ENCODE results near the gene FBXL17.

- TF ChIP-seq CTCF (IDR thresholded peaks at IDR 0.05; ENCODE audit: low read depth, low read length, missing input control) (no peak), FOXA2 (IDR thresholded peaks at IDR 0.05) (no peak), RAD21 (IDR thresholded peaks at IDR 0.05) (no peak), JUND (IDR thresholded peaks at IDR 0.05) (no peak), REST (IDR thresholded peaks at IDR 0.05) (no peak), SP1 (IDR thresholded peaks at IDR 0.05) (no peak), GABPA (IDR thresholded peaks at IDR 0.05 in 1 of 2, conservative IDR thresholded peaks at IDR 0.05 in 1 of 2) (no peak), YY1 (IDR thresholded peaks at IDR 0.05) (no peak), EGR1 (IDR thresholded peaks at IDR 0.05; ENCODE audit: low read depth in 2 of 2) (no peak), ATF3 (IDR thresholded peaks at IDR 0.05) (no peak), RXRA (IDR thresholded peaks at IDR 0.05) (no peak)
These were observed 455.8 kb downstream of the FBXL17 start for GRCh38 chr5:107926121-107926520.

Data from liver (tissue), 3 donors.